Hepatocyte (in vitro differentiated cells): ENCODE results near the gene ATP1A2.
A peak's percentile ranks its signal among the peaks of the same experiment; 100 is the strongest.

Source experiments
- EZH2 ChIP-seq: fragments of 200-600 bp; sonication (generic); IDR thresholded peaks from 2 replicates; pipeline ENCODE4 v1.6.1; 2016; ENCODE audit warnings: antibody characterized with exemption, mild to moderate bottlenecking, borderline replicate concordance
- EZH2phosphoT487 ChIP-seq: fragments of 200-600 bp; sonication (generic); IDR thresholded peaks from one replicate; pipeline ENCODE4 v1.6.1; 2018; ENCODE audit warnings: antibody characterized with exemption, mild to moderate bottlenecking, low read depth, moderate library complexity; ENCODE audit not compliant: unreplicated experiment, severe bottlenecking
- TF ChIP-seq, protein P1 (sequence below): fragments of 200-600 bp; sonication (generic); IDR thresholded peaks from 2 replicates; pipeline ENCODE4 v1.5.1; 2016; ENCODE audit warnings: antibody characterized with exemption, mild to moderate bottlenecking; ENCODE audit not compliant: poor library complexity

DNA sequence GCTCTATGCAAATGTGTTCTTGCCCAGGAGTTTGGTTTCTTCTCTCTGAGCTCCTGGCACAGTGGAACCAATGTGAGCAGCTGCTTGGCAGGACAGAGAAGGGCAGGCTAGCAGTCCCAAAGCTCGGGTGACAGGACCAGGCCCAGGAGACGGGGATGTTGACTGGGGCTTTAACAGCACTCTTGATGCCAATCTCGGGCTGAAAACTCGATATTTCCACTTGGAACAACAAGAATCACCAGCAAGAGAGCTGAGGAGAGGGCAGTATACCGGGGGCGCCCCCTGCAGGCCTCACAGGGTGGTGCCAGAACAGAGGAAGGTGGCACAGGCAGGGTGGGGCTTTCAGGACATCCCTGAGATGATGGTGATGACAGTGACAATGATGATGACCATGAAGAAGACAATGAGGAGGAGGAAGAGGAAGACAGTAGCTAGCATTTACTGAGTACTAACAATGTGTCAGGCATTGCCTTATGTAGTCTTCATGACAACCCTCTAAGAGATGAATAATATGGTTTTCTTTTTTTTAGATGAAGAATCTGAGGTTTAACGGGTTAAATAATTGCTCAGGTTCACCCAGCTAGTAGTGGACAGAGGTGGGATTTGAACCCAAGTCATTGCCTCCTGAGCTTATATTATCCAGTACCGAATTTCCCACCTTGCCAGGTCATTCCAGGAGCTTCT lies 36.9 kb upstream of the ATP1A2 start:
- TF ChIP-seq, protein P1, sequence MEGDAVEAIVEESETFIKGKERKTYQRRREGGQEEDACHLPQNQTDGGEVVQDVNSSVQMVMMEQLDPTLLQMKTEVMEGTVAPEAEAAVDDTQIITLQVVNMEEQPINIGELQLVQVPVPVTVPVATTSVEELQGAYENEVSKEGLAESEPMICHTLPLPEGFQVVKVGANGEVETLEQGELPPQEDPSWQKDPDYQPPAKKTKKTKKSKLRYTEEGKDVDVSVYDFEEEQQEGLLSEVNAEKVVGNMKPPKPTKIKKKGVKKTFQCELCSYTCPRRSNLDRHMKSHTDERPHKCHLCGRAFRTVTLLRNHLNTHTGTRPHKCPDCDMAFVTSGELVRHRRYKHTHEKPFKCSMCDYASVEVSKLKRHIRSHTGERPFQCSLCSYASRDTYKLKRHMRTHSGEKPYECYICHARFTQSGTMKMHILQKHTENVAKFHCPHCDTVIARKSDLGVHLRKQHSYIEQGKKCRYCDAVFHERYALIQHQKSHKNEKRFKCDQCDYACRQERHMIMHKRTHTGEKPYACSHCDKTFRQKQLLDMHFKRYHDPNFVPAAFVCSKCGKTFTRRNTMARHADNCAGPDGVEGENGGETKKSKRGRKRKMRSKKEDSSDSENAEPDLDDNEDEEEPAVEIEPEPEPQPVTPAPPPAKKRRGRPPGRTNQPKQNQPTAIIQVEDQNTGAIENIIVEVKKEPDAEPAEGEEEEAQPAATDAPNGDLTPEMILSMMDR = peak; percentile 56
- TF ChIP-seq EZH2 = no peak
- no peak for TF ChIP-seq EZH2phosphoT487
